Measurements from ENCODE around the gene FERMT2.

DNA sequence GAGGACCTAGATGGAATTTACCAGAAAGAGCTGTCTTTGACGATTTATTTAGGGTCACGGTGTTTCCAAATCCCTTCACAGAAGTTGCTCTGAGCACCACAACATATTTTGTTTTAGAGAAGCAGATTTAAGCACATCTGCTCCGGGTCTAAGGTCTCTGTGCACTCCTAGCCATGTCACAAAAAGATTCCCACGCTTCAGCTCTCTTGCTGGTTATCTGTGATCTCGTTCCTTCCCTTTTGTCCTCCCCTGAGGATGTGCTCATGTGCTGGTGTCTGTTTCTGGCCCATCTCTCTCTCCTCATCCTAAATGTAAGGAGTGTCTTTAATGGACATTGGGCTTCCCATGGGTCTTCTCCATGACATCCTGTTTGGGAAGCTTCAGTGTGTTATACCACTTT is 105.8 kb downstream of the FERMT2 start:
- TF ChIP-seq HEYL (CRISPR knock-in tag; IDR thresholded peaks at IDR 0.05) (no peak), GATA3 (IDR thresholded peaks at IDR 0.05; ENCODE audit: borderline replicate concordance) (no peak), POLR2AphosphoS2 (conservative IDR thresholded peaks at IDR 0.05; ENCODE audit: low read length) (no peak), RAD21 (conservative IDR thresholded peaks at IDR 0.05 in 1 of 2, IDR thresholded peaks at IDR 0.05 in 1 of 2) (no peak)
- TF ChIP-seq, protein P1, sequence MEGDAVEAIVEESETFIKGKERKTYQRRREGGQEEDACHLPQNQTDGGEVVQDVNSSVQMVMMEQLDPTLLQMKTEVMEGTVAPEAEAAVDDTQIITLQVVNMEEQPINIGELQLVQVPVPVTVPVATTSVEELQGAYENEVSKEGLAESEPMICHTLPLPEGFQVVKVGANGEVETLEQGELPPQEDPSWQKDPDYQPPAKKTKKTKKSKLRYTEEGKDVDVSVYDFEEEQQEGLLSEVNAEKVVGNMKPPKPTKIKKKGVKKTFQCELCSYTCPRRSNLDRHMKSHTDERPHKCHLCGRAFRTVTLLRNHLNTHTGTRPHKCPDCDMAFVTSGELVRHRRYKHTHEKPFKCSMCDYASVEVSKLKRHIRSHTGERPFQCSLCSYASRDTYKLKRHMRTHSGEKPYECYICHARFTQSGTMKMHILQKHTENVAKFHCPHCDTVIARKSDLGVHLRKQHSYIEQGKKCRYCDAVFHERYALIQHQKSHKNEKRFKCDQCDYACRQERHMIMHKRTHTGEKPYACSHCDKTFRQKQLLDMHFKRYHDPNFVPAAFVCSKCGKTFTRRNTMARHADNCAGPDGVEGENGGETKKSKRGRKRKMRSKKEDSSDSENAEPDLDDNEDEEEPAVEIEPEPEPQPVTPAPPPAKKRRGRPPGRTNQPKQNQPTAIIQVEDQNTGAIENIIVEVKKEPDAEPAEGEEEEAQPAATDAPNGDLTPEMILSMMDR (IDR thresholded peaks at IDR 0.05): no peak
- TF ChIP-seq, protein P2, sequence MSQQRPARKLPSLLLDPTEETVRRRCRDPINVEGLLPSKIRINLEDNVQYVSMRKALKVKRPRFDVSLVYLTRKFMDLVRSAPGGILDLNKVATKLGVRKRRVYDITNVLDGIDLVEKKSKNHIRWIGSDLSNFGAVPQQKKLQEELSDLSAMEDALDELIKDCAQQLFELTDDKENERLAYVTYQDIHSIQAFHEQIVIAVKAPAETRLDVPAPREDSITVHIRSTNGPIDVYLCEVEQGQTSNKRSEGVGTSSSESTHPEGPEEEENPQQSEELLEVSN (IDR thresholded peaks at IDR 0.05; ENCODE audit: borderline replicate concordance, low read depth): no peak
- TF ChIP-seq, protein P3, sequence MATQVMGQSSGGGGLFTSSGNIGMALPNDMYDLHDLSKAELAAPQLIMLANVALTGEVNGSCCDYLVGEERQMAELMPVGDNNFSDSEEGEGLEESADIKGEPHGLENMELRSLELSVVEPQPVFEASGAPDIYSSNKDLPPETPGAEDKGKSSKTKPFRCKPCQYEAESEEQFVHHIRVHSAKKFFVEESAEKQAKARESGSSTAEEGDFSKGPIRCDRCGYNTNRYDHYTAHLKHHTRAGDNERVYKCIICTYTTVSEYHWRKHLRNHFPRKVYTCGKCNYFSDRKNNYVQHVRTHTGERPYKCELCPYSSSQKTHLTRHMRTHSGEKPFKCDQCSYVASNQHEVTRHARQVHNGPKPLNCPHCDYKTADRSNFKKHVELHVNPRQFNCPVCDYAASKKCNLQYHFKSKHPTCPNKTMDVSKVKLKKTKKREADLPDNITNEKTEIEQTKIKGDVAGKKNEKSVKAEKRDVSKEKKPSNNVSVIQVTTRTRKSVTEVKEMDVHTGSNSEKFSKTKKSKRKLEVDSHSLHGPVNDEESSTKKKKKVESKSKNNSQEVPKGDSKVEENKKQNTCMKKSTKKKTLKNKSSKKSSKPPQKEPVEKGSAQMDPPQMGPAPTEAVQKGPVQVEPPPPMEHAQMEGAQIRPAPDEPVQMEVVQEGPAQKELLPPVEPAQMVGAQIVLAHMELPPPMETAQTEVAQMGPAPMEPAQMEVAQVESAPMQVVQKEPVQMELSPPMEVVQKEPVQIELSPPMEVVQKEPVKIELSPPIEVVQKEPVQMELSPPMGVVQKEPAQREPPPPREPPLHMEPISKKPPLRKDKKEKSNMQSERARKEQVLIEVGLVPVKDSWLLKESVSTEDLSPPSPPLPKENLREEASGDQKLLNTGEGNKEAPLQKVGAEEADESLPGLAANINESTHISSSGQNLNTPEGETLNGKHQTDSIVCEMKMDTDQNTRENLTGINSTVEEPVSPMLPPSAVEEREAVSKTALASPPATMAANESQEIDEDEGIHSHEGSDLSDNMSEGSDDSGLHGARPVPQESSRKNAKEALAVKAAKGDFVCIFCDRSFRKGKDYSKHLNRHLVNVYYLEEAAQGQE (IDR thresholded peaks at IDR 0.05): no peak
